GM18502 (cell line): ENCODE results near the gene UPK1B.

Experiments
- ATAC-seq: cut with Tn5 transposase; IDR thresholded peaks from one replicate; pipeline ENCODE4 v1.9.1; 2021; ENCODE audit warnings: mild to moderate bottlenecking; ENCODE audit not compliant: unreplicated experiment, poor library complexity

UPK1B gene

GRCh38 chr3:119175872-119176756, 2.7 kb downstream of the UPK1B start:
- no peak for ATAC-seq

GRCh38 chr3:119176778-119177177, 3.4 kb downstream of the UPK1B start:
- no peak for ATAC-seq

- ATAC-seq, result no peak
Measured at GRCh38 chr3:119177321-119177720, 3.9 kb downstream of the UPK1B start.

GRCh38 chr3:119181765-119182164, 8.4 kb downstream of the UPK1B start:
- no peak for ATAC-seq

GRCh38 chr3:119184111-119184510, 10.7 kb downstream of the UPK1B start:
- no peak for ATAC-seq

GRCh38 chr3:119184796-119185570, 11.6 kb downstream of the UPK1B start:
- no peak for ATAC-seq

- no peak for ATAC-seq
Measured at GRCh38 chr3:119187266-119187665, 13.9 kb downstream of the UPK1B start.

- ATAC-seq, result no peak
Measured at GRCh38 chr3:119191800-119192199, 18.4 kb downstream of the UPK1B start.

- no peak for ATAC-seq
Measured at GRCh38 chr3:119194237-119195150, 21.1 kb downstream of the UPK1B start.

- ATAC-seq, result no peak
Measured at GRCh38 chr3:119195151-119195476, 21.7 kb downstream of the UPK1B start.

- ATAC-seq, result no peak
Measured at GRCh38 chr3:119195911-119196310, 22.5 kb downstream of the UPK1B start.

- no peak for ATAC-seq
Measured at GRCh38 chr3:119205209-119205608, 31.8 kb downstream of the UPK1B start.

- no peak for ATAC-seq
Measured at GRCh38 chr3:119205685-119206084, 32.3 kb downstream of the UPK1B start.

- no peak for ATAC-seq
Measured at GRCh38 chr3:119206611-119207511, 33.5 kb downstream of the UPK1B start.

GRCh38 chr3:119207512-119207875, 34.1 kb downstream of the UPK1B start:
- ATAC-seq, result no peak

- no peak for ATAC-seq
Measured at GRCh38 chr3:119211193-119211592, 37.8 kb downstream of the UPK1B start.

- no peak for ATAC-seq
Measured at GRCh38 chr3:119211803-119212202, 38.4 kb downstream of the UPK1B start.

GRCh38 chr3:119219069-119219468, 45.7 kb downstream of the UPK1B start:
- ATAC-seq, result peak; percentile 99

GRCh38 chr3:119220198-119220597, 46.8 kb downstream of the UPK1B start:
- no peak for ATAC-seq
